ENCODE measurements around the gene EGLN1.
A peak's percentile ranks its signal among the peaks of the same experiment; 100 is the strongest.

The EGLN1 gene

GRCh38 chr1:231318015-231318355 lies 104.1 kb downstream of the EGLN1 start:
- peaks cover 16% of the 10 kb centered on the region for H3K27me3 Mint-ChIP-seq (ENCODE audit: low read depth, poor library complexity)
- no peak for DNase-seq
- H3K4me1 Mint-ChIP-seq, result no peaks in the 10 kb centered on the region
- H3K27ac Mint-ChIP-seq, result peak overlapping the region; percentile 58
- H3K9me3 Mint-ChIP-seq, result no peaks in the 10 kb centered on the region
- no peaks in the 10 kb centered on the region for H3K36me3 Mint-ChIP-seq (ENCODE audit: low read depth)
- no peak overlapping the region for H3K4me3 Mint-ChIP-seq
- TF ChIP-seq CTCF (IDR thresholded peaks at IDR 0.05), result no peak

- H3K27ac Mint-ChIP-seq, result no peak overlapping the region
- H3K4me1 Mint-ChIP-seq, result no peaks in the 10 kb centered on the region
- no peaks in the 10 kb centered on the region for H3K36me3 Mint-ChIP-seq (ENCODE audit: low read depth)
- H3K4me3 Mint-ChIP-seq, result no peak overlapping the region
- peaks cover 21% of the 10 kb centered on the region for H3K27me3 Mint-ChIP-seq (ENCODE audit: low read depth, poor library complexity)
- no peak for TF ChIP-seq CTCF (IDR thresholded peaks at IDR 0.05)
- no peaks in the 10 kb centered on the region for H3K9me3 Mint-ChIP-seq
- DNase-seq, result no peak
Measured at GRCh38 chr1:231317306-231318014, 104.6 kb downstream of the EGLN1 start.

- peak; percentile 36 for DNase-seq
- H3K27me3 Mint-ChIP-seq (ENCODE audit: low read depth, poor library complexity), result peaks cover 29% of the 10 kb centered on the region
- no peak overlapping the region for H3K27ac Mint-ChIP-seq
- no peaks in the 10 kb centered on the region for H3K4me1 Mint-ChIP-seq
- peak; percentile 30 for TF ChIP-seq CTCF (IDR thresholded peaks at IDR 0.05)
- H3K9me3 Mint-ChIP-seq, result no peaks in the 10 kb centered on the region
- no peak overlapping the region for H3K4me3 Mint-ChIP-seq
- H3K36me3 Mint-ChIP-seq (ENCODE audit: low read depth), result no peaks in the 10 kb centered on the region
Measured at GRCh38 chr1:231315887-231316286, 106.2 kb downstream of the EGLN1 start.
